ENCODE measurements around the gene KCNF1. TPM values are rescaled to one million over a fixed set of nuclear protein-coding genes. Genes with fewer than 3 reads are reported as not detected.

The KCNF1 gene
- total and polyA plus RNA-seq, 10 of the 15 experiments (the other 5 are each of a cell fraction or from before 2014, with no cell fraction given) = not detected

GRCh38 chr2:10908195-10908594 is 3.5 kb upstream of the KCNF1 start:
- in situ Hi-C loops (cut with MboI) = no loop called here
- SMC1A ChIA-PET (ENCODE audit: uncharacterized antibody, unreplicated experiment) = no interaction called here

More at GRCh38 chr2:10908195-10908594, 3.5 kb upstream of the KCNF1 start:
- Histone ChIP-seq H4K20me1 (ENCODE audit: control insufficient read depth, insufficient read depth) (no peaks in the 10 kb centered on the region), H3K79me2 (ENCODE audit: control insufficient read depth, insufficient read depth, low read length) (no peaks in the 10 kb centered on the region), H3K27me3 (replicated peaks in 1 of 2; ENCODE audit: control insufficient read depth in 2 of 2, insufficient read depth in 2 of 2, low read length in 1 of 2) (peaks cover 0 to 6% of the 10 kb centered on the region in 2 experiments; a peak in 3 of 4 replicates), H3K9ac (ENCODE audit: control insufficient read depth, insufficient read depth, low read length) (no peak overlapping the region), H3K9me3 (replicated peaks; ENCODE audit: control insufficient read depth, insufficient read depth, low read length) (no peaks in the 10 kb centered on the region; the same call in 2 of the 3 replicates), H3K4me3 (no peak overlapping the region), H3K27ac (ENCODE audit: control insufficient read depth, insufficient read depth) (no peak overlapping the region), H2AFZ (ENCODE audit: control insufficient read depth, low read depth, low read length) (no peak overlapping the region), H3K36me3 (ENCODE audit: control insufficient read depth in 2 of 2, insufficient read depth in 2 of 2, low read length in 1 of 2) (no peaks in the 10 kb centered on the region), H3K4me2 (ENCODE audit: control insufficient read depth, insufficient read depth) (no peak overlapping the region), H3K4me1 (ENCODE audit: control insufficient read depth, insufficient read depth, low read length) (no peaks in the 10 kb centered on the region)
- intact Hi-C loops (cut with micrococcal nuclease; ENCODE audit: unreplicated experiment) = no loop called here
- ChIA-PET POLR2A (no interaction called here), CTCF (interaction anchor here (0.6 to 3.0 kb wide), 3 partner anchors 8 to 73 kb away, joined by 3 to 19 read pairs (median 4); no protein-coding TSS in a partner anchor), RAD21 (ENCODE audit: unreplicated experiment) (no interaction called here)
- FAIRE-seq = no peak
- ATAC-seq = no peak
- TF ChIP-seq PKNOX1 (IDR thresholded peaks at IDR 0.05) = no peak
- no peak for TF ChIP-seq BCL11A (IDR thresholded peaks at IDR 0.05; ENCODE audit: low read depth, low read length)
- TF ChIP-seq PAX8 (IDR thresholded peaks at IDR 0.05) = no peak
- DNase-seq (ENCODE audit: low read depth, low spot score) = no peak
- BruUV-seq (replicated peaks) = no TSS peak
- 35% methylated on average over 4 of the region's 4 CpGs for WGBS (ENCODE audit: insufficient coverage, insufficient replicate concordance, low lambda C conversion rate, missing lambda C conversion rate)
